ENCODE data around the gene OTOP2.

The OTOP2 gene

DNA sequence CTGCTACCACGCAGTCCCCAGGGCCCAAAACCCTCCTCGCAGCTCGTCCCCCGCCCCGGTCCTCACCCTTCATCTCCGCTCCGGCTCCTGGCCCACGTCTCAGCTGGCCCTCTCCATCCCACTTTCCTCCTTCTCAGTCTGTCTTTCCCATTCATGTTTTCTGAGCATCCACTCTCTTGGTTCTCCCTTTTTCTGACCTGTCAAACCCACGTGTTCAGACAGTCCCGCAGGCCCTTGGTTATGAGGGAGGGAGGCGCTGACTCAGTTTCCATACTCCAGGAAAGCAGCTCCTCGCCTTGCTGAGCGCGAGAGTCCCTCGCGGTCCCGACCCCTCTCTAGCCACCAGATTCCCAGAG lies 48.9 kb downstream of the OTOP2 start:
- H3K4me3 ChIP-seq (ENCODE audit: low read depth, low read length), result no peak overlapping the region
- DNase-seq (ENCODE audit: low read depth), result no peak
- TF ChIP-seq, protein P1, sequence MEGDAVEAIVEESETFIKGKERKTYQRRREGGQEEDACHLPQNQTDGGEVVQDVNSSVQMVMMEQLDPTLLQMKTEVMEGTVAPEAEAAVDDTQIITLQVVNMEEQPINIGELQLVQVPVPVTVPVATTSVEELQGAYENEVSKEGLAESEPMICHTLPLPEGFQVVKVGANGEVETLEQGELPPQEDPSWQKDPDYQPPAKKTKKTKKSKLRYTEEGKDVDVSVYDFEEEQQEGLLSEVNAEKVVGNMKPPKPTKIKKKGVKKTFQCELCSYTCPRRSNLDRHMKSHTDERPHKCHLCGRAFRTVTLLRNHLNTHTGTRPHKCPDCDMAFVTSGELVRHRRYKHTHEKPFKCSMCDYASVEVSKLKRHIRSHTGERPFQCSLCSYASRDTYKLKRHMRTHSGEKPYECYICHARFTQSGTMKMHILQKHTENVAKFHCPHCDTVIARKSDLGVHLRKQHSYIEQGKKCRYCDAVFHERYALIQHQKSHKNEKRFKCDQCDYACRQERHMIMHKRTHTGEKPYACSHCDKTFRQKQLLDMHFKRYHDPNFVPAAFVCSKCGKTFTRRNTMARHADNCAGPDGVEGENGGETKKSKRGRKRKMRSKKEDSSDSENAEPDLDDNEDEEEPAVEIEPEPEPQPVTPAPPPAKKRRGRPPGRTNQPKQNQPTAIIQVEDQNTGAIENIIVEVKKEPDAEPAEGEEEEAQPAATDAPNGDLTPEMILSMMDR (conservative IDR thresholded peaks at IDR 0.05; ENCODE audit: low read depth, low read length), result no peak

DNA sequence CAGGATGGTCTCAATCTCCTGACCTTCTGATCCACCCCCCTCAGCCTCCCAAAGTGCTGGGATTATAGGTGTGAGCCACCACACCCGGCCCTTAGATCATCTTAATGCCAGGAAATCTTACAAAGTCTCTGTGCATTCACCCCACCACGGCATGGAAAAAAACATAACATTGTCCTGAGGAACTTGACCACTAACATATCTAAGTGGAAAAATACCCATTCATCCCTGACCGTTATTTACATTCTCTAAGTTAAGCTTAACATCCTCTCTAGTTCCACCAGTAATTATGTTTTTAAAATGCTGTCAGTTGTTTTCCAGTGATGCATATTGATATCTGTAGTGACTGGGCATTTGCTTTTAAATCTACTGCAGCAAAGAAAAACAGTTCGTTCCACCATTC lies 51.9 kb downstream of the OTOP2 start:
- TF ChIP-seq, protein P1 (conservative IDR thresholded peaks at IDR 0.05; ENCODE audit: low read depth, low read length), result no peak
- no peak for DNase-seq (ENCODE audit: low read depth)
- no peak overlapping the region for H3K4me3 ChIP-seq (ENCODE audit: low read depth, low read length)

DNA sequence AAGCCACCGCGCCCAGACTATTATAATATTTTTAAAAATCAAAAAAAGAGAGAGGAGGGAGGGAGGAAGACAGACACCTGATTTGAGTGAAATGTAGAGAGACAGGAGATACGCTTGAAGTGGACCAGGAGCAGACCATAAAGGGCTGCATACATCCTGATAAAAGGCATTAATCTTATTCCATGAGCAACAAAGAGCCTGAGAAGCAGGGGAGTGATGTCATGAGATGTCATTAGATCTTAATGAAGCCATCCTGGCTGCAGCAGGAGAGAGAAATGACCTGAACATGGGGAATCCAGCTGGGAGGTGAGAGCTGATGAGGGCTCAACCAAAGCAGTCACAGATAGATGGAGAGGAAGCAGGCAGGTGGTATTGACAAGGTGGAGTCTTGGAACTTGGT lies 53.7 kb downstream of the OTOP2 start:
- TF ChIP-seq, protein P1 (conservative IDR thresholded peaks at IDR 0.05; ENCODE audit: low read depth, low read length), result no peak
- no peak overlapping the region for H3K4me3 ChIP-seq (ENCODE audit: low read depth, low read length)
- DNase-seq (ENCODE audit: low read depth), result no peak

DNA sequence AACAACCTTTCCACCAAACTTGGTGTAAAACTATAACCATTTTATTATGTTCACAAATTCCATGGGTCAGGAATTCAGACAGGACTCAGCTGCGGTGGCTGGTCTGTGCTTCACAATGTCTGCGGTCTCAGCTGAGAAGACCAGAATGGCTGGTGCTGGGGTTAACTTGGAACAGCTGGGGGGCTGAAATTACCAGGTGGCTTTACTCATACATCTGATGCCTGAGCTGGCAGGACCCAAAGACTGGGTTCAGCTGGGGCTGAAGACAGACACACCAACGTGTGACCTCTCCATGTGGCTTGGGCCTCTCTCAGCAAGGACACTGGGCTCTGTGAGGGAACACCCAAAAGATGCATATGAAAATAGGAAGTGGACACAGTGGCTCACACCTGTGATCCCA lies 54.2 kb downstream of the OTOP2 start:
- TF ChIP-seq, protein P1 (conservative IDR thresholded peaks at IDR 0.05; ENCODE audit: low read depth, low read length), result no peak
- DNase-seq (ENCODE audit: low read depth), result no peak
- H3K4me3 ChIP-seq (ENCODE audit: low read depth, low read length), result no peak overlapping the region

DNA sequence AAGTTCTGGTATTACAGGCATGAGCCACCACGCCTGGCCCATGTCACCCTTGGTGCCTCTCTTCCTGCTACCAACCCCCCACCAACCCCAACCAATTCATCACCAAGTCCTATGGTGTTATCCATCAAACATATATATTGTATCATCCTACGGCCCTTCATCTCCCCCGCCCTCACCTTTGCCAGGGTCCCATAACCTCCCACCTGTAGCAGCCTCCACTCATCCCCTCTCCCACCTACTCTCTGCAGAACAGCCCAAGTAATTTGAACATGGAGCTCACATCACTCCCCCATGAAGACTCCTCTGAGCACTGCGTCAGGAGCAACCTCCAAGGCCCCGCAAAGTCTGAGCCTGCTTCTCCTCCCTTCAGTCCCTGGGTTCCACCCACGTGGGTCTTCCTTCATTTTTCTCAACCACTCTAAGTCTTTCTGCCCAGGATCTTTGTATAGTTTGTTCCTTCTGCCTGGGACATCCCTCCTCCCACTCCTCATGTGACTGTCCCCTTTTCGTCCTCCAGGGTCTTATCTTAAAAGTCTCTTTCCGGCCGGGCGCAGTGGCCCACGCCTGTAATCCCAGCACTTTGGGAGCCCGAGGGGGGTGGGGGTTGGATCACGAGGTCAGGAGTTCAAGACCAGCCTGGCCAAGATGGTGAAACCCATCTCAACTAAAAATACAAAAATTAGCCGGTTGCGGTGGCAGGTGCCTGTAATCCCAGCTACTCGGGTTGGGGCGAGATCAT lies 55.5 kb downstream of the OTOP2 start:
- H3K4me3 ChIP-seq (ENCODE audit: low read depth, low read length), result no peak overlapping the region
- no peak for DNase-seq (ENCODE audit: low read depth)
- TF ChIP-seq, protein P1 (conservative IDR thresholded peaks at IDR 0.05; ENCODE audit: low read depth, low read length), result no peak

DNA sequence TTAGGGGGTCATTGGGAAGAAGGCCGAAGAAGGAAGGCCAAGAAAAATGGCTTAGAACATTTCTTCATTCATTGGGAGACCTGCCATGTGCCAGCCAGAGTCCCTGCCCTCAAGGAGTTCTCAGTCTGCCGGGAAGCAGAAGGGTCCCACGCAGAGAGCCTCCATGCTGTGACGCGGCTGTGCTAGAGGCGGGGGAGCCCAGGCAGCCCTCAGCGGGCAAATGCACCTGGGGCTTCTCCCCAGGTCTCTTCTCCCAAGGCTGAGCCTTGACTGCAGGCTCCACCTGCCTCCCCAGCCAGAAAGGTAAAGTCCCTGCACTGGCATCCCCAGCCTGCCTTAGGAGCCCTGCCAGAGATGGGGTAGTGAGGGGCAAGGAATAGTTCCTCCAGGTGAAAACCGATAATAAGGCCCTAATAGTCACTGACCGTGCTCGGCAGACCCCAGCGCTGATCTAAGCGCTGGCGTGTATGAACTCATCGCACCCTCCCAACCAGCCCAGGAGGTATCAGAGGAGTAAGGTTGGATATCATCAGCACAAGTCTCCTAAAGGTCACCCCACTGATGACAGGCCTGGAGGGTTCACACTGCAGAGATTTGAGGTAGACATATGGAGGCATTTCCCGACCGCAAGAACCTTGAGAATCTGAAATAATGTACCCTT lies 57.4 kb downstream of the OTOP2 start:
- TF ChIP-seq, protein P1 (conservative IDR thresholded peaks at IDR 0.05; ENCODE audit: low read depth, low read length), result no peak
- H3K4me3 ChIP-seq (ENCODE audit: low read depth, low read length), result peak overlapping the region; percentile 72
- no peak for DNase-seq (ENCODE audit: low read depth)
